CD8-positive, alpha-beta memory T cell (primary cell): Measurements from ENCODE around the gene ZNF441. TPM values are rescaled to one million over a fixed set of nuclear protein-coding genes. Genes with fewer than 3 reads are reported as not detected.

Experiments used
- CTCF ChIA-PET: fragments of 350-600 bp; sonication (Branson Sonifier 250); formaldehyde crosslinking; loops from one replicate; lab custom pipeline; 2021; ENCODE audit warnings: antibody characterized with exemption; lab: Charles Lee
- POLR2A ChIA-PET: fragments of 350-600 bp; sonication (Branson Sonifier 250); formaldehyde crosslinking; loops from one replicate; lab custom pipeline; 2021; ENCODE audit warnings: antibody characterized with exemption; lab: Charles Lee
- DNase-seq, 5 donors: peaks; one replicate each; pipeline versions ENCODE4 v3.0.0 to v3.0.0-alpha.2; 2020 to 2022; ENCODE audit warnings: mixed read lengths in 1 of 5
- H3K27ac ChIP-seq: one replicate; pipeline ENCODE4 v1.7.0; 2013; ENCODE audit warnings: low read depth, mild to moderate bottlenecking, low read length, moderate library complexity
- H3K27me3 ChIP-seq: 2 replicates; pipeline ENCODE4 v1.7.0; 2013; ENCODE audit warnings: low read length, mild to moderate bottlenecking; ENCODE audit not compliant: insufficient read depth, poor library complexity, severe bottlenecking
- H3K36me3 ChIP-seq: 2 replicates; pipeline ENCODE4 v1.7.0; 2013; ENCODE audit warnings: mild to moderate bottlenecking, low read length, moderate library complexity; ENCODE audit not compliant: insufficient read depth
- H3K4me1 ChIP-seq: 2 replicates; pipeline ENCODE4 v1.7.0; 2013; ENCODE audit warnings: mild to moderate bottlenecking, low read length, moderate library complexity; ENCODE audit not compliant: insufficient read depth
- H3K4me3 ChIP-seq: 2 replicates; pipeline ENCODE4 v1.7.0; 2013; ENCODE audit warnings: mild to moderate bottlenecking, low read length
- H3K9me3 ChIP-seq: 2 replicates; pipeline ENCODE4 v1.7.0; 2013; ENCODE audit warnings: mild to moderate bottlenecking, low read length
- H3K27ac Mint-ChIP-seq, 8 donors: one replicate each; pipeline ENCODE4 v1.8.0; 2020 to 2021; ENCODE audit warnings: mixed read lengths in 8 of 8, mild to moderate bottlenecking in 6 of 8, inconsistent platforms in 3 of 8, moderate library complexity in 3 of 8
- H3K27me3 Mint-ChIP-seq, 2 donors: one replicate each; pipeline ENCODE4 v1.8.0; 2020 to 2021; ENCODE audit warnings: mixed read lengths in 2 of 2, mild to moderate bottlenecking in 1 of 2, moderate library complexity in 1 of 2
- H3K36me3 Mint-ChIP-seq, 3 donors: one replicate each; pipeline ENCODE4 v1.8.0; 2020 to 2021; ENCODE audit warnings: mixed read lengths in 3 of 3, inconsistent platforms in 1 of 3, mild to moderate bottlenecking in 1 of 3
- H3K4me1 Mint-ChIP-seq, 3 donors: one replicate each; pipeline ENCODE4 v1.8.0; 2020 to 2021; ENCODE audit warnings: mixed read lengths in 3 of 3, inconsistent platforms in 1 of 3, mild to moderate bottlenecking in 1 of 3
- H3K4me3 Mint-ChIP-seq, 7 donors: one replicate each; pipeline ENCODE4 v1.8.0; 2020 to 2021; ENCODE audit warnings: mixed read lengths in 7 of 7, mild to moderate bottlenecking in 6 of 7, moderate library complexity in 4 of 7, inconsistent platforms in 2 of 7
- H3K9me3 Mint-ChIP-seq, 5 donors: one replicate each; pipeline ENCODE4 v1.8.0; 2020 to 2022; ENCODE audit warnings: mixed read lengths in 5 of 5, mild to moderate bottlenecking in 3 of 5, moderate library complexity in 2 of 5, inconsistent platforms in 1 of 5
- polyA plus RNA-seq: library from polyadenylated mRNA; unstranded; fragments of 300-500 nt; fragmentation: Illumina TruSeq; gene quantifications from one replicate; pipeline ENCODE4 v1.2.3, GENCODE V29; 2021
- total RNA-seq, 2 experiments: library from RNA; stranded (reverse); gene quantifications; one replicate each; pipeline ENCODE4 v1.2.3, GENCODE V29; 2021

Gene ZNF441
- total and polyA plus RNA-seq, 3 experiments from 2014 or later = 5.9 to 7.5 (median 6.4) TPM

- Histone ChIP-seq H3K9me3 (no peaks in the 10 kb centered on the region), H3K27me3 (no peaks in the 10 kb centered on the region), H3K4me1 (peaks cover 10% of the 10 kb centered on the region), H3K27ac (peak within 1 kb of the TSS; percentile 60), H3K36me3 (no peaks in the 10 kb centered on the region), H3K4me3 (peak within 1 kb of the TSS; percentile 58)
- peak; percentile 91 to 96 (median 92) for DNase-seq
- Mint-ChIP-seq H3K4me3 (peak within 1 kb of the TSS; percentile 94 to 99 (median 97)), H3K9me3 (no peaks in the 10 kb centered on the region), H3K27ac (peak within 1 kb of the TSS; percentile 5 to 95 (median 88)), H3K36me3 (peaks cover 2 to 15% (median 4%) of the 10 kb centered on the region in 3 donors), H3K4me1 (peaks cover 18 to 28% (median 21%) of the 10 kb centered on the region in 3 donors), H3K27me3 (peaks cover 0 to 2% of the 10 kb centered on the region in 2 donors)
- ChIA-PET CTCF (interaction anchor here (0.6 kb wide), 1 partner anchor 421 kb away, joined by 3 read pairs; no protein-coding TSS in a partner anchor), POLR2A (interaction anchor here (0.5 to 1.0 kb wide), 2 partner anchors 28 to 421 kb away, joined by 3 read pairs; partner anchors contain the start of gene ZNF441)
Measured at GRCh38 chr19:11738746-11739620, 27.8 kb upstream of the ZNF441 start, which contains the start of gene ZNF823. Gene ZNF823, minus strand, starts transcription at chr19:11738946. Its CDS starts 127 bp downstream, at chr19:11738819.

GRCh38 chr19:11745869-11746268, 20.9 kb upstream of the ZNF441 start:
- Histone ChIP-seq H3K36me3 (no peaks in the 10 kb centered on the region), H3K9me3 (peaks cover 8% of the 10 kb centered on the region), H3K4me1 (no peaks in the 10 kb centered on the region), H3K27ac (no peak overlapping the region), H3K4me3 (no peak overlapping the region), H3K27me3 (no peaks in the 10 kb centered on the region)
- CTCF ChIA-PET = no interaction called here
- POLR2A ChIA-PET = no interaction called here
- no peak for DNase-seq
- Mint-ChIP-seq H3K27me3 (peaks cover 1 to 5% of the 10 kb centered on the region in 2 donors), H3K27ac (no peak overlapping the region), H3K4me1 (peaks cover 0 to 2% (median 0%) of the 10 kb centered on the region in 3 donors), H3K36me3 (peaks cover 0 to 22% (median 2%) of the 10 kb centered on the region in 3 donors), H3K4me3 (no peak overlapping the region), H3K9me3 (peaks cover 24 to 38% (median 32%) of the 10 kb centered on the region in 5 donors)

GRCh38 chr19:11747277-11747676, 19.5 kb upstream of the ZNF441 start:
- no peak for DNase-seq
- Histone ChIP-seq H3K27ac (no peak overlapping the region), H3K9me3 (peaks cover 8% of the 10 kb centered on the region), H3K27me3 (no peaks in the 10 kb centered on the region), H3K4me1 (no peaks in the 10 kb centered on the region), H3K4me3 (no peak overlapping the region), H3K36me3 (no peaks in the 10 kb centered on the region)
- POLR2A ChIA-PET = no interaction called here
- H3K36me3 Mint-ChIP-seq = peaks cover 1 to 29% (median 2%) of the 10 kb centered on the region in 3 donors
- no peaks in the 10 kb centered on the region for H3K4me1 Mint-ChIP-seq
- no peak overlapping the region for H3K4me3 Mint-ChIP-seq
- no peak overlapping the region for H3K27ac Mint-ChIP-seq
- peaks cover 7 to 14% of the 10 kb centered on the region in 2 donors for H3K27me3 Mint-ChIP-seq
- H3K9me3 Mint-ChIP-seq = peaks cover 34 to 46% (median 43%) of the 10 kb centered on the region in 5 donors
- CTCF ChIA-PET = no interaction called here

DNA sequence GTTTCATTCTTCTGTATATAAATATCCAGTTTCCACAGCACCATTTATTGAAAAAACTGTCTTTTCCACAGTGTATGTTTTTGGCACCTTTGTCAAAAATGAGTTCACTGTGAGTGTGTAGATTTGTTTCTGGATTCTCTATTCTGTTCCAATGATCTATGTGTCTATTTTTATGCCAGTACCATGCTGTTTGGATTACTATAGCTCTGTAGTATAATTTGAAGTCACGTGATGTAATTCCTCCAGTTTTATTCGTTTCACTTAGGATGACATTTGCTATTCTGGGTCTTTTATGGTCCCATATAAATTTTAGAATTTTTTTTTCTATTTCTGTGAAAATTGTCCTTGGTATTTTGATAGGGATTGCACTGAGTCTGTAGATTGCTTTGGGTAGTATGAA, 17.0 kb upstream of the ZNF441 start:
- H3K4me3 Mint-ChIP-seq = no peak overlapping the region
- H3K4me1 Mint-ChIP-seq = no peaks in the 10 kb centered on the region
- Histone ChIP-seq H3K27ac (no peak overlapping the region), H3K9me3 (peaks cover 8% of the 10 kb centered on the region), H3K4me3 (no peak overlapping the region), H3K27me3 (no peaks in the 10 kb centered on the region), H3K36me3 (no peaks in the 10 kb centered on the region), H3K4me1 (no peaks in the 10 kb centered on the region)
- DNase-seq = no peak
- ChIA-PET POLR2A (no interaction called here), CTCF (no interaction called here)
- peaks cover 1 to 33% (median 6%) of the 10 kb centered on the region in 3 donors for H3K36me3 Mint-ChIP-seq
- H3K9me3 Mint-ChIP-seq = peaks cover 43 to 66% (median 58%) of the 10 kb centered on the region in 5 donors
- peaks cover 15 to 30% of the 10 kb centered on the region in 2 donors for H3K27me3 Mint-ChIP-seq
- no peak overlapping the region for H3K27ac Mint-ChIP-seq

DNA sequence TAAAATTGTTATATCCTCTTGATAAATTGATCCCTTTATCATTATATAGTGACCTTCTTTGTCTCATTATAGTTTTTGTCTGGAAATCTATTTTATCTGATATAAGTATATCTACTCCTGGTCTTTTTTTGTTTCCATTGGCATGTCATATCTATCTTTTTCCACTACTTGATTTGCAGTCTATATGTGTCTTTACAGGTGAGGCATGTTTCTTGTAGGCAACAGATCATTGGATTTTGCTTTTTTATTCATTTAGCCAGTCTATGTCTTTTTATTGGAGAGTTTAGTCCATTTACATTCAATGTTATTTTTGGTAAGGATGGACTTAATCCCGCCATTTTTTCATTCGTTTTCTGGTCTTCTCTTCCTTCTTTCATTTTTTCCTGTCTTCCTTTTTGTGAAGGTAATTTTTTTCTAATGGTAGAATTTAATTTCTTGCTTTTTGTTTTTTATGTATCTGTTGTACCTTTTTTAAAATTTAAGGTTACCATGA, 14.5 kb upstream of the ZNF441 start:
- H3K27ac Mint-ChIP-seq = no peak overlapping the region
- DNase-seq = no peak
- Histone ChIP-seq H3K27me3 (no peaks in the 10 kb centered on the region), H3K9me3 (peaks cover 18% of the 10 kb centered on the region), H3K36me3 (no peaks in the 10 kb centered on the region), H3K27ac (no peak overlapping the region), H3K4me1 (no peaks in the 10 kb centered on the region), H3K4me3 (no peak overlapping the region)
- H3K27me3 Mint-ChIP-seq = peaks cover 20 to 30% of the 10 kb centered on the region in 2 donors
- H3K36me3 Mint-ChIP-seq = peaks cover 1 to 36% (median 4%) of the 10 kb centered on the region in 3 donors
- POLR2A ChIA-PET = no interaction called here
- H3K9me3 Mint-ChIP-seq = peaks cover 46 to 79% (median 62%) of the 10 kb centered on the region in 5 donors
- no peaks in the 10 kb centered on the region for H3K4me1 Mint-ChIP-seq
- CTCF ChIA-PET = no interaction called here
- no peak overlapping the region for H3K4me3 Mint-ChIP-seq

- H3K4me1 ChIP-seq = no peaks in the 10 kb centered on the region
- H3K36me3 ChIP-seq = no peaks in the 10 kb centered on the region
- ChIA-PET CTCF (no interaction called here), POLR2A (no interaction called here)
- no peak overlapping the region for H3K27ac ChIP-seq
- no peak for DNase-seq
- H3K4me1 Mint-ChIP-seq = no peaks in the 10 kb centered on the region
- H3K27me3 ChIP-seq = no peaks in the 10 kb centered on the region
- peaks cover 33 to 68% (median 53%) of the 10 kb centered on the region in 5 donors for H3K9me3 Mint-ChIP-seq
- H3K36me3 Mint-ChIP-seq = peaks cover 1 to 23% (median 4%) of the 10 kb centered on the region in 3 donors
- H3K4me3 ChIP-seq = no peak overlapping the region
- peaks cover 19 to 35% of the 10 kb centered on the region in 2 donors for H3K27me3 Mint-ChIP-seq
- peaks cover 12% of the 10 kb centered on the region for H3K9me3 ChIP-seq
- no peak overlapping the region for H3K4me3 Mint-ChIP-seq
- no peak overlapping the region for H3K27ac Mint-ChIP-seq
Measured at GRCh38 chr19:11754663-11755062, 12.1 kb upstream of the ZNF441 start.

- peaks cover 12% of the 10 kb centered on the region for H3K9me3 ChIP-seq
- H3K9me3 Mint-ChIP-seq = peaks cover 20 to 49% (median 47%) of the 10 kb centered on the region in 5 donors
- H3K4me3 ChIP-seq = no peak overlapping the region
- no peak overlapping the region for H3K4me3 Mint-ChIP-seq
- peaks cover 16 to 44% of the 10 kb centered on the region in 2 donors for H3K27me3 Mint-ChIP-seq
- ChIA-PET POLR2A (no interaction called here), CTCF (no interaction called here)
- DNase-seq = no peak
- H3K4me1 ChIP-seq = no peaks in the 10 kb centered on the region
- no peaks in the 10 kb centered on the region for H3K36me3 ChIP-seq
- H3K27ac ChIP-seq = no peak overlapping the region
- H3K4me1 Mint-ChIP-seq = no peaks in the 10 kb centered on the region
- peaks cover 1 to 19% (median 4%) of the 10 kb centered on the region in 3 donors for H3K36me3 Mint-ChIP-seq
- no peak overlapping the region for H3K27ac Mint-ChIP-seq
- H3K27me3 ChIP-seq = no peaks in the 10 kb centered on the region
Measured at GRCh38 chr19:11756965-11757364, 9.8 kb upstream of the ZNF441 start.

DNA sequence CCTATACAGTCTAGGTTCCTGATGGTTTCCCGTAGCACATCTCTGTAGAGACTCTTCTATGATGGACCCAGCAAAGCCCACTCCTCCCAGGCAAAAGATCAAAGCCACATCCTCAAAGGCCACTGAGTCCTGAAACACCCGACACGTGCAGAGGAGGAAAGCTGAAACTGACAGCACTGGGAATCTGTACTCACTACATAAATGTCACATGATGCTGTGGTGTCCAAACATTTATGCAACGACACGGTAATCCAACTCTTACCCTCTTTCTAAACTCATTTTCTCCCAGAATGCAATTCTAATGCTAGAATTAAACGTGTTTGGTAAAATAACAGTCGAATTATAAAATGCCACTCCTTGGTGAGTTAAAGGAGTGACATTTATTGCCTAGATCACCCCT, 7.0 kb upstream of the ZNF441 start:
- Mint-ChIP-seq H3K4me1 (no peaks in the 10 kb centered on the region), H3K27ac (no peak overlapping the region), H3K27me3 (peaks cover 5 to 46% of the 10 kb centered on the region in 2 donors), H3K36me3 (peaks cover 0 to 15% (median 1%) of the 10 kb centered on the region in 3 donors), H3K9me3 (peaks cover 14 to 29% (median 26%) of the 10 kb centered on the region in 5 donors), H3K4me3 (no peak overlapping the region)
- H3K36me3 ChIP-seq = no peaks in the 10 kb centered on the region
- H3K4me3 ChIP-seq = no peak overlapping the region
- ChIA-PET CTCF (no interaction called here), POLR2A (no interaction called here)
- H3K4me1 ChIP-seq = no peaks in the 10 kb centered on the region
- no peak overlapping the region for H3K27ac ChIP-seq
- peaks cover 12% of the 10 kb centered on the region for H3K9me3 ChIP-seq
- H3K27me3 ChIP-seq = no peaks in the 10 kb centered on the region
- DNase-seq = no peak
